HG03469 (cell line): ENCODE results near the gene VPS29.
"Not testable (repeated sequence)": the region's sequence is repeated elsewhere in the genome, so short reads cannot be mapped to it uniquely, and the experiment has no call there.

Experiments
- ATAC-seq: cut with Tn5 transposase; IDR thresholded peaks from one replicate; pipeline ENCODE4 v1.9.1; 2021; ENCODE audit warnings: mild to moderate bottlenecking, moderate library complexity, moderate number of reproducible peaks; ENCODE audit not compliant: unreplicated experiment

The VPS29 gene

DNA sequence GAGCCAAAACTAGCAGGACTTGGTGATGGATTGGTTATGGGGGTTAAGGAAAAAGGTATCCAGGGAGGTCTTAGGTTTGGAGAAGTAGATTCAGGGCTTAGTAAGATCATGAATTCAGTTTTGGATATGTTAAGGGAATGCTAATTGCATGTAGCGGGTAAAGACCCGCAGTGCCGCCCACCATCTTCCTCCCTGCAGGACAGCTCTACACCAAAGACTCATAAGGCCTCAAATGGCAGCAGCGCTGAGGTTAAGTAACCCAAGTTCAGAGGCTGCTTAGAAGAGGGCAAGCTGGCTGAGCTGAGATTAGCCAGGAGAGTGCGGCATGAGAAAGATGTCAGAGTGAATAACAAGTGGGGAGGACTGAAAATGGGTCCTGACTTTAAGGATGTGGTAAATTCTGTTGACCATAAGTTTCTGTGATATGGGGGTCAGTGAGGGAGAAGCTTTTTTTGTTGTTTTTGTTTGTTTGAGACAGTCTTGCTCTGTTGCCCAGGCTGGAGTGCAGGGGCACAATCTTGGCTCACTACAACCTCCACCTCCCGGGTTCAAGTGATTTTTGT is 26.4 kb upstream of the VPS29 start:
- no peak for ATAC-seq

DNA sequence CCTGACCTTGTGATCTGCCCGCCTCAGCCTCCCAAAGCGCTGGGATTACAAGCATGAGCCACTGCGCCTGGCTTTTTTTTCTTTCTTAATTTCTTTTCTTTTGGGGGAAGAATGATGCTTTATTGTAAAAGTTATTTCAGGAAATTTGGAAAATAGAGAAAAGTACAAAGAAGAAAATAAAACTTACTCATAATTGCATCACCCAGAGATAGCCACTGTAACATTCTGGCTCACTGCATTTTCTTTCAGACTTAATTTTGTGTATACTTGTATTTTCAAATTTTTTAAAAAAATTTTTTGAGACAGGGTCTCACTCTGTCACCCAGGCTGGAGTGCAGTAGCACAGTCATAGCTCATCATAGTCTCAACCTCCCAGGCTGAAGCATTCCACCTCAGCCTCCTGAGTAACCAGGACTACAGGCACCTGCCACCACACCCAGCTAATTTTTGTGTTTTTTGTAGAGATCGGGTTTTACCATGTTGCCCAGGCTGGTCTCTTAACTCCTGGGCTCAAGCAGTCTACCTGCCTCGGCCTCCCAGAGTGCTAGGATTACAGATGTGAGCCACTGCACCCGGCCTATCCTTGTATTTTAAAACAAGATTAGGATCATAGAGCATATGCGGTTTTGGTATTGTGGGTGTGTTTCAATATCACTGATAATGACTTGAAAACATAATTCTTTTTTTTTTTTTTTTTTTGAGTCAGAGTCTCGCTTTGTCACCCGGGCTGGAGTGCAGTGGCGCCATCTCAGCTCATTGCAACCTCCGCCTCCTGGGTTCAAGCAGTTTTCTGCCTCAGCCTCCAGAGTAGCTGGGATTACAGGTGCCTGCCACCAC is 19.2 kb upstream of the VPS29 start:
- ATAC-seq, result not testable (repeated sequence)

GRCh38 chr12:110518014-110518413 is 16.1 kb upstream of the VPS29 start:
- ATAC-seq, result not testable (repeated sequence)

- ATAC-seq, result no peak
Measured at GRCh38 chr12:110516995-110517394, 15.1 kb upstream of the VPS29 start.

- ATAC-seq, result no peak
Measured at GRCh38 chr12:110514363-110514762, 12.5 kb upstream of the VPS29 start.

DNA sequence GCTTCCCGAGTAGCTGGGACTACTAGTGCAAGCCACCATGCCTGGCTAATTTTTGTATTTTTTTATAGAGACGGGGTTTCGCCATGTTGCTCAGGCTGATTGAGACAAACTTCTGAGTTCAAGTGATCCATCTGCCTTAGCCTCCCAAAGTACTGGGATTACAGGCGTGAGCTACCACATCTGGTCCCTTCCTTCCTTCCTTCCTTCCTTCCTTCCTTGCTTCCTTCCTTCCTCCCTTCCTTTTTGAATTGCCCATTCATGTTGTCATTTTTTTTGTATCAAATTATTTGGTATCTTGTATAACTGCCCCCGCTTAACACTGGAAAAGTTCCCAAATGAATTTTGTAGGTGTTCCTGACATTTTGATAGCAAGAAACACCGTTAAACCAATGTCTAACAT is 11.9 kb upstream of the VPS29 start:
- no peak for ATAC-seq

DNA sequence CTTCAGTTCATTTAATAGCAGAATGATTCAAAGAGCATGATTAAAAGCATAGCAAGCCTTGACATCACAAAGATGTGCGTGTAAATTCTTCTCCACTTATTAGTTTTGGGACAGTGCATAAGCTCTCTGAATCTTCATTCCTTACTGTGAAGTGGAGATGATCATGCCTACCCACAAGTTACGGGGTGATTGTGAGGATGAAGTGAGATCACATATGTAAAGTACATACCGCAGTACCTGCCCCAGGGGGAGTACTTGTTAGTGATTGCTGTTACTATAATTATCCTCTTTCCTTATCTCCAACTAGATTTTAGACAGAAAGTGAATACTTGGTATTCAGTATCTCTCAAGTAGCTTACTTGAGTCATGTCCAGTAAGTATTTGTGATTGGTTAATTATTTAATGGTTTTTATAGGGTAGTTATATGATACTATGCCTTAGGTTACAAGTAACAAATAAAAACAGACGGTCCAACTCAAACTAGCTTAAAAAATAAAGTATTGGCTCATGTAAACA is 6.2 kb upstream of the VPS29 start:
- ATAC-seq, result no peak

- ATAC-seq, result no peak
Measured at GRCh38 chr12:110505332-110505731, 3.4 kb upstream of the VPS29 start.

DNA sequence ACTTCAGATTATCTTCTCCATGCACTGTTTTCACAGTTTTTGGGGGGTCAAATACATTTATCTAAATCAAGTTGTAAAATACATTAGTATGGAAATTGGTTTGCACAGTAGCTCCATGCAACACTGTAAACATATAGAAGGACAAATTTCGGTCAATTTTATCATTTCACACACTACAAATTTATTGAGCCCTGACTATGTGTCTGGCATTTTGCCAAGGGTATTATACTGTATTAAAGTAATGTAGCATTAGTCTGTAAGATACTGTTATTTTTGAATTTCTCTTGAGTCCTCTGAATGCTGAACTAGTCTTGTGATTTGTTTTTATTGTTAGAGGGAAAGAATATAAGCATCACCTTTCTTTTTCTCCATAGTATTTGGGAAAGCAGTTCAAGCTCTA is 1.5 kb upstream of the VPS29 start:
- ATAC-seq, result no peak

DNA sequence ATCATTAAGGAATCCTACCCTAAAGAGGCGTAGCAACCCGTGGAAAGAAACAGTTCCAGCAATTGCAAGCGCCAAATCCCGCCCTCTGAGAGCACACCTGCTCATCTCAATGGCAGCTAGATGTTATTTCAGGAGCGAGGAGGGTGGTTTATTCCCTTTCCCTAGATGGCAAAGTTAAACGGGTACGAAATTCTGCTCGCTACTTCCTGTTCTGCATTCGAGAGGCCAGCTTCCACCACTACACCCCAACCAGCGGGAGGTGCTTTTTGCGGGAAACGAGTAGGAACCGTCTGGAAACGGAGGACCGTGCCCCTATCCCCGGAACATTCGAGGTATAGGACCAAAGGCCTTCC is 536 bp downstream of the VPS29 start:
- peak; percentile 1 for ATAC-seq

GRCh38 chr12:110498984-110499706 is 2.8 kb downstream of the VPS29 start:
- ATAC-seq, result no peak

- no peak for ATAC-seq
Measured at GRCh38 chr12:110475426-110475825, 26.5 kb downstream of the VPS29 start.

- ATAC-seq, result peak; percentile 38
Measured at GRCh38 chr12:110468214-110469048, 33.5 kb downstream of the VPS29 start, which contains the start of the genes FAM216A and GPN3. Gene FAM216A, plus strand, starts transcription at chr12:110468845. Its CDS starts 31 bp downstream, at chr12:110468876. Gene GPN3, minus strand, starts transcription at chr12:110468257. Its CDS starts 54 bp downstream, at chr12:110468203.

GRCh38 chr12:110467847-110468213 is 34.1 kb downstream of the VPS29 start:
- ATAC-seq, result no peak

DNA sequence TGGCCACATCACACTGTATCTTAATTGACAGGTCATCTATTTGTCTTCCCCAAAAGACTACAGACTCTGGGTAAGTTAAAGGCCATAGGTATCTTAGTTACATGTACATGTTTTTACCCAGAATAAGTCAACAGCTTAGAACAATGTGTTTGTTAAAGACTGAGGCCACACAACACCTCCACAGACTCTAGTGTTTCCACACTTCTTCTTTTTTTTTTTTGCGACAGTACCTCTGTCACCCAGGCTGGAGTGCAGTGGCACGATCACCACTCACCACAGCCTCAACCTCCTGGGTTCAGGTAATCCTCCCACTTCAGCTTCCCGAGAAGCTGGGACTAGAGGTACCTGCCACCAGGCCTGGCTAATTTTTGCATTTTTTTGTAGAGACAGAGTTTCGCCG is 35.1 kb downstream of the VPS29 start:
- ATAC-seq, result no peak

DNA sequence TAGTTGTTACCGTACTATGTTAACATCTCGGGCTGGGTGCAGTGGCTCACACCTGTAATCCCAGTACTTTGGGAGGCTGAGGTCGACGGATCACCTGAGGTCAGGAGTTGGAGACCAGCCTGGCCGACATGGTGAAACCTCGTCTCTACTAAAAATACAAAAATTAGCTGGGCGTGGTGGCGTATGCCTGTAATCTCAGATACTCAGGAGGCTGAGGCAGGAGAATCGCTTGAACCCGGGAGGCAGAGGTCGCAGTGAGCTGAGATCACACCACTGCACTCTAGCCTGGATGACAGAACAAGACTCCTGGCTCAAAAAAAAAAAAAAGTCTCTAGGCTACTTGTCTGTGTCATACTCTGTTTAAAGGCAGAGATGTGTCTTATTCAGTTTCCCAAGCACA is 36.1 kb downstream of the VPS29 start:
- not testable (repeated sequence) for ATAC-seq

- ATAC-seq, result no peak
Measured at GRCh38 chr12:110465024-110465423, 36.9 kb downstream of the VPS29 start.

DNA sequence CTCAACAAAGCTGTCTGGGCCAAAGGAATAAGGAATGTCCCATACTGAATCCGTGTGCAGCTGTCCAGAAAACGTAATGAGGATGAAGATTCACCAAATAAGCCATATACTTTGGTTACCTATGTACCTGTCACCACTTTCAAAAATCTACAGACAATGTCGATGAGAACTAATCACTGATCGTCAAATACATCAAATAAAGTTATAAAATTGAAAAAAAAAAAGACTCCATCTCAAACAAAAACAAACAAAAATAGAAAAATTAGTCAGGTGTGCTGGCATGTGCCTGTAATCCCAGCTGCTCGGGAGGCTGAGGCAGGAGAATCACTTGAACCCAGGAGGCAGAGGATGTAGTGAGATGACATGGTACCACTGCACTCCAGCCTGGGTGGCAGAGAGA is 40.7 kb downstream of the VPS29 start:
- not testable (repeated sequence) for ATAC-seq

GRCh38 chr12:110458756-110459155 is 43.2 kb downstream of the VPS29 start:
- no peak for ATAC-seq

DNA sequence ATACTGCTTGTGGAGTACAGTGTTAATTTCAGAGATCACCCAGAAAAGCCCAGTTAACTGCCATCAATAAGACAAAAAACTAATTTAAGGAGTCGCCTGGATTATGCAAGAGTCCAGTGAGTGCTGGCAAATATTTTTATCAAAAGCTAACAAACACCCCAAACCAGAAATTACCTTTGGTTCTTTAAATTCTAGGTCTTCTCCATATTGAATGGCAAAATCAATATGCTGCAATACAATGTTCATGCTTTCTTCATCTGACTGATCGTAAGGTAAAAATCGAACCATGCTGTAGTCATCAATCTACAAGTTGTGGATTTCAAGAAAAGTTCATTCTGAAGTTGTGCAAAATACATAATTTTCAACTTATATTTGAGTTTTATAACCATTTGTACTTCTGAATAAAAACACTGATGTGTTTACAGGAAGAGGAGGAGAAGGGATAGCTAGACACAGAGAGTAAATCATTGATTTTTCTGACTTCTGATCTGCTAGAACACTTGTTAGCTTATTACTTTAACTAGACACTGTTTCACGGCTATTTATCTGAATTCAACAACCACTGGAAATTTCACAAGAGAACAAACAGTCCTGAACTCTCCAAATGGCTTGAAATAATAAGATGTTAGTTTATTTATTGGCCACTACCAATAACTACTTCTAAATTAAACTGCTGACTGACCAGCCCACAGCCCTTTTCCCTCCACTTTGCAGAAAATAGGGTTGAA is 48.2 kb downstream of the VPS29 start:
- no peak for ATAC-seq
